IMR-90 (cell line): ENCODE results near the gene ZMAT5. TPM values are rescaled to one million over a fixed set of nuclear protein-coding genes. Genes with fewer than 3 reads are reported as not detected.

ENCODE experiments used
- ATAC-seq: fragments of 200-7000 bp; cut with Tn5 transposase; 2 replicates; pipeline ENCODE4 v1.9.1; 2020; ENCODE audit warnings: low read depth, mild to moderate bottlenecking, moderate library complexity
- BruUV-seq: library from RNA; stranded (reverse); fragments of 400-500 nt; replicated peaks from 2 replicates; lab custom pipeline; 2021; lab: Mats Ljungman, UMichigan
- CTCF ChIA-PET: fragments of 300-600 bp; formaldehyde crosslinking; extraction: SDS; loops from one replicate; lab custom pipeline; 2021; ENCODE audit warnings: antibody characterized with exemption; lab: Yijun Ruan, JAX
- POLR2A ChIA-PET: fragments of 300-600 bp; sonication (Branson Sonifier 250); formaldehyde crosslinking; loops from one replicate; lab custom pipeline; 2022; ENCODE audit warnings: antibody characterized with exemption; ENCODE audit not compliant: unreplicated experiment; lab: Charles Lee
- DNase-seq: peaks from one replicate; pipeline ENCODE4 v3.0.0; 2013
- H2AFZ ChIP-seq: replicated peaks from 2 replicates; pipeline ENCODE3; 2013; ENCODE audit warnings: low read length, mild to moderate bottlenecking; ENCODE audit not compliant: poor library complexity
- H2AK5ac ChIP-seq: 2 replicates; pipeline ENCODE4 v1.6.1; 2013; ENCODE audit warnings: low read depth, low read length, inconsistent platforms
- H2AK9ac ChIP-seq: replicated peaks from 2 replicates; pipeline ENCODE3; 2013; ENCODE audit warnings: mild to moderate bottlenecking, low read depth, low read length, moderate library complexity; ENCODE audit not compliant: poor library complexity
- H2BK120ac ChIP-seq: 2 replicates; pipeline ENCODE4 v1.6.1; 2013; ENCODE audit warnings: low read depth, low read length, inconsistent platforms
- H2BK15ac ChIP-seq: 3 replicates; pipeline ENCODE4 v1.6.1; 2013; ENCODE audit warnings: low read depth, low read length, inconsistent platforms
- H2BK20ac ChIP-seq: 2 replicates; pipeline ENCODE4 v1.6.1; 2013; ENCODE audit warnings: low read depth, mild to moderate bottlenecking, inconsistent platforms, low read length, moderate library complexity
- H2BK5ac ChIP-seq: 2 replicates; pipeline ENCODE4 v1.6.1; 2013; ENCODE audit warnings: mild to moderate bottlenecking, low read depth, low read length, inconsistent platforms; ENCODE audit not compliant: poor library complexity, severe bottlenecking
- H3K14ac ChIP-seq: replicated peaks from 2 replicates; pipeline ENCODE4 v1.6.1; 2013; ENCODE audit warnings: low read depth, low read length, inconsistent platforms
- H3K18ac ChIP-seq: 2 replicates; pipeline ENCODE4 v1.6.1; 2013; ENCODE audit warnings: low read depth, low read length, control low read depth
- H3K23ac ChIP-seq: 2 replicates; pipeline ENCODE4 v1.6.1; 2013; ENCODE audit warnings: low read depth, low read length, inconsistent platforms
- H3K27ac ChIP-seq: 2 replicates; pipeline ENCODE4 v1.5.1; 2013; ENCODE audit warnings: mild to moderate bottlenecking, control low read depth, low read length; ENCODE audit not compliant: insufficient read depth
- H3K27me3 ChIP-seq: 2 replicates; pipeline ENCODE4 v1.6.1; 2013; ENCODE audit warnings: low read length; ENCODE audit not compliant: control insufficient read depth, insufficient read depth
- H3K36me3 ChIP-seq: 2 replicates; pipeline ENCODE4 v1.6.1; 2013; ENCODE audit warnings: low read length, mixed read lengths; ENCODE audit not compliant: control insufficient read depth, insufficient read depth
- H3K4ac ChIP-seq: 2 replicates; pipeline ENCODE4 v1.6.1; 2013; ENCODE audit warnings: low read depth, low read length, inconsistent platforms
- H3K4me1 ChIP-seq: 2 replicates; pipeline ENCODE4 v1.6.1; 2013; ENCODE audit warnings: low read length, mixed read lengths; ENCODE audit not compliant: control insufficient read depth, insufficient read depth
- H3K4me2 ChIP-seq: 2 replicates; pipeline ENCODE4 v1.6.1; 2013; ENCODE audit warnings: low read depth, mild to moderate bottlenecking, control low read depth, low read length, moderate library complexity
- H3K4me3 ChIP-seq: 2 replicates; pipeline ENCODE4 v1.5.1; 2013; ENCODE audit warnings: low read depth, mild to moderate bottlenecking, control low read depth, low read length, moderate library complexity; ENCODE audit not compliant: insufficient read depth
- H3K56ac ChIP-seq: 2 replicates; pipeline ENCODE4 v1.6.1; 2013; ENCODE audit warnings: low read length, inconsistent platforms; ENCODE audit not compliant: insufficient read depth; ENCODE audit errors: extremely low read depth
- H3K79me1 ChIP-seq, 2 experiments: 2 replicates each; pipeline ENCODE4 v1.6.1; 2013; ENCODE audit warnings: low read length in 2 of 2, inconsistent platforms in 1 of 2, low read depth in 1 of 2
- H3K9ac ChIP-seq: 2 replicates; pipeline ENCODE4 v1.6.1; 2013; ENCODE audit warnings: low read depth, low read length, control low read depth
- H3K9me1 ChIP-seq: 2 replicates; pipeline ENCODE4 v1.6.1; 2013; ENCODE audit warnings: low read length, inconsistent platforms; ENCODE audit not compliant: insufficient read depth
- H3K9me3 ChIP-seq: 2 replicates; pipeline ENCODE4 v1.6.1; 2013; ENCODE audit warnings: low read length; ENCODE audit not compliant: control insufficient read depth, insufficient read depth
- H4K20me1 ChIP-seq: 2 replicates; pipeline ENCODE4 v1.6.1; 2013; ENCODE audit warnings: low read length, inconsistent platforms; ENCODE audit not compliant: insufficient read depth
- H4K5ac ChIP-seq: 2 replicates; pipeline ENCODE4 v1.6.1; 2013; ENCODE audit warnings: mild to moderate bottlenecking, low read depth, low read length, control low read depth
- H4K8ac ChIP-seq, 2 experiments: 2 replicates each; pipeline ENCODE4 v1.6.1; 2013; ENCODE audit warnings: low read depth in 2 of 2, low read length in 2 of 2, control low read depth in 1 of 2, inconsistent platforms in 1 of 2
- H4K91ac ChIP-seq: 2 replicates; pipeline ENCODE4 v1.6.1; 2013; ENCODE audit warnings: low read depth, low read length, inconsistent platforms; ENCODE audit not compliant: insufficient read depth
- BHLHE40 ChIP-seq: fragments of 150-350 bp; IDR thresholded peaks from 2 replicates; pipeline ENCODE4 v1.6.1; 2016; ENCODE audit warnings: mild to moderate bottlenecking, low read depth, low read length
- CEBPB ChIP-seq: IDR thresholded peaks from 2 replicates; pipeline ENCODE4 v1.6.1; 2012; ENCODE audit warnings: low read depth, low read length, improper control_type of control experiment
- CHD1 ChIP-seq: IDR thresholded peaks from 2 replicates; pipeline ENCODE4 v1.6.1; 2012; ENCODE audit warnings: low read depth, low read length, improper control_type of control experiment
- FOS ChIP-seq: fragments of 150-350 bp; IDR thresholded peaks from 2 replicates; pipeline ENCODE4 v1.6.1; 2016; ENCODE audit warnings: low read depth, low read length
- MAZ ChIP-seq: IDR thresholded peaks from 2 replicates; pipeline ENCODE4 v1.6.1; 2012; ENCODE audit warnings: low read depth, mild to moderate bottlenecking, low read length, improper control_type of control experiment, moderate library complexity, borderline replicate concordance
- MXI1 ChIP-seq: IDR thresholded peaks from 2 replicates; pipeline ENCODE4 v1.6.1; 2012; ENCODE audit warnings: low read depth, mild to moderate bottlenecking, low read length, moderate library complexity, borderline replicate concordance
- NFE2L2 ChIP-seq: fragments of 150-350 bp; IDR thresholded peaks from 2 replicates; pipeline ENCODE4 v1.6.1; 2016; ENCODE audit warnings: low read depth, mild to moderate bottlenecking, low read length
- RCOR1 ChIP-seq: IDR thresholded peaks from 2 replicates; pipeline ENCODE4 v1.6.1; 2012; ENCODE audit warnings: mild to moderate bottlenecking, low read length, improper control_type of control experiment; ENCODE audit not compliant: insufficient replicate concordance
- RFX5 ChIP-seq: IDR thresholded peaks from 2 replicates; pipeline ENCODE4 v1.8.0; 2012; ENCODE audit warnings: low read depth, mild to moderate bottlenecking, low read length, moderate library complexity
- SMC3 ChIP-seq: fragments of 150-350 bp; IDR thresholded peaks from 2 replicates; pipeline ENCODE4 v1.6.1; 2016; ENCODE audit warnings: low read depth, mild to moderate bottlenecking, antibody characterized with exemption, low read length, moderate library complexity
- WGBS, 2 experiments: methylation state at CpG; one replicate each; pipeline versions ENCODE4 v1.1.5 to v1.1.7; 2013; ENCODE audit warnings: missing lambda C conversion rate in 2 of 2; ENCODE audit not compliant: insufficient read length in 1 of 2; ENCODE audit errors: extremely low coverage in 2 of 2; 5-methylcytosine and 5-hydroxymethylcytosine counted together
- dilution Hi-C: fragments of 300-500 bp; cut with HindIII; formaldehyde crosslinking; loops from one replicate; pipeline ENCODE4 v1.14.3; 2018; ENCODE audit warnings: low sequenced_read_pairs; ENCODE audit not compliant: unreplicated experiment
- in situ Hi-C: fragments of 300-500 bp; cut with MboI; formaldehyde crosslinking; loops from 3 replicates; pipeline ENCODE4 v1.14.3; 2019; ENCODE audit warnings: low sequenced_read_pairs, inconsistent platforms, mixed read lengths
- intact Hi-C: fragments of 100-400 bp; cut with micrococcal nuclease; formaldehyde crosslinking; loops from 2 replicates; pipeline ENCODE4 v1.10.0; 2022
- polyA plus RNA-seq, 3 experiments: library from polyadenylated mRNA; depleted of rRNA; stranded (reverse); fragments of >200 nt; gene quantifications; 2 replicates each; pipeline ENCODE4 v1.2.3, GENCODE V29; 2012; ENCODE audit warnings: low replicate concordance in 1 of 3
- total RNA-seq: library from RNA; depleted of rRNA; stranded (reverse); fragments of >200 nt; gene quantifications from 2 replicates; pipeline ENCODE4 v1.2.3, GENCODE V29; 2012
- TF ChIP-seq, protein P1 (sequence below): fragments of 150-350 bp; IDR thresholded peaks from 2 replicates; pipeline ENCODE4 v1.6.1; 2017; ENCODE audit warnings: mild to moderate bottlenecking, antibody characterized with exemption, low read length, low read depth
- TF ChIP-seq, protein P2 (sequence below): conservative IDR thresholded peaks from 2 replicates; pipeline ENCODE4 v1.5.1; 2012; ENCODE audit warnings: mild to moderate bottlenecking, low read depth, low read length, improper control_type of control experiment

Gene ZMAT5
- total and polyA plus RNA-seq, 2 of the 4 experiments (the other 2 are of a cell fraction) = 21.7 to 31.8 TPM

DNA sequence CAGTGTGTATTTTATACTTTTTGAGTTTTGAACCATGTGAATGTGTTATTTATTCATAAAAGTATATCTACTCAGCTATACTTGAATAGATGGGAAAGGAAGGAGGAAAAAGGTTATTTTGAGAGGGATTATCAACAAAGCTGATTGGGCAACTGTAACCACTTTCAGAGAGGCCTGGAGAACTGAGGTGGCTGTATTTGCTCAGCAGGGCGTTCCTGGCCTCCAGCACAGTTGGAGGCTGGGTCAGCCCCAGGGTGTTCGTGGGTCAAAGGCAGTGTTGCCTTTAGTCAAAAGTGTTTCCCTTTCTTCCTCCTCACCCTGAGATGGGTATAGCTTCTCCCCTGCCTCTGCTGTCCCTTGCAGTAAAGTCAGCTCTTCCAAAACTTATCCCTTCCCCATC lies 44.6 kb upstream of the ZMAT5 start:
- Histone ChIP-seq H3K9me3 (no peaks in the 10 kb centered on the region), H4K20me1 (no peaks in the 10 kb centered on the region), H3K4ac (no peak overlapping the region), H3K27ac (no peak overlapping the region), H3K4me1 (peaks cover 1% of the 10 kb centered on the region; the same call in 1 of the 2 replicates), H3K36me3 (peaks cover 57% of the 10 kb centered on the region), H2BK15ac (no peak overlapping the region), H2AFZ (no peak overlapping the region), H3K4me3 (no peak overlapping the region), H4K8ac (no peak overlapping the region), H3K27me3 (no peaks in the 10 kb centered on the region), H3K9me1 (no peaks in the 10 kb centered on the region), H4K91ac (no peak overlapping the region), H3K23ac (no peak overlapping the region), H3K14ac (no peak overlapping the region), H3K79me1 (no peaks in the 10 kb centered on the region; a peak in 1 of 4 replicates), H3K9ac (no peak overlapping the region), H2BK20ac (no peak overlapping the region), H2BK120ac (no peak overlapping the region), H4K5ac (no peak overlapping the region), H3K4me2 (no peak overlapping the region), H3K56ac (no peak overlapping the region), H2BK5ac (no peak overlapping the region), H3K18ac (no peak overlapping the region), H2AK5ac (no peak overlapping the region), H2AK9ac (no peak overlapping the region)
- ATAC-seq (no peak), DNase-seq (no peak)
- TF ChIP-seq CEBPB (no peak), MXI1 (no peak), SMC3 (no peak), BHLHE40 (no peak), MAZ (no peak), CHD1 (no peak), NFE2L2 (no peak), RFX5 (no peak), RCOR1 (no peak), FOS (no peak)
- TF ChIP-seq, protein P1, sequence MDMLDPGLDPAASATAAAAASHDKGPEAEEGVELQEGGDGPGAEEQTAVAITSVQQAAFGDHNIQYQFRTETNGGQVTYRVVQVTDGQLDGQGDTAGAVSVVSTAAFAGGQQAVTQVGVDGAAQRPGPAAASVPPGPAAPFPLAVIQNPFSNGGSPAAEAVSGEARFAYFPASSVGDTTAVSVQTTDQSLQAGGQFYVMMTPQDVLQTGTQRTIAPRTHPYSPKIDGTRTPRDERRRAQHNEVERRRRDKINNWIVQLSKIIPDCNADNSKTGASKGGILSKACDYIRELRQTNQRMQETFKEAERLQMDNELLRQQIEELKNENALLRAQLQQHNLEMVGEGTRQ = no peak
- TF ChIP-seq, protein P2, sequence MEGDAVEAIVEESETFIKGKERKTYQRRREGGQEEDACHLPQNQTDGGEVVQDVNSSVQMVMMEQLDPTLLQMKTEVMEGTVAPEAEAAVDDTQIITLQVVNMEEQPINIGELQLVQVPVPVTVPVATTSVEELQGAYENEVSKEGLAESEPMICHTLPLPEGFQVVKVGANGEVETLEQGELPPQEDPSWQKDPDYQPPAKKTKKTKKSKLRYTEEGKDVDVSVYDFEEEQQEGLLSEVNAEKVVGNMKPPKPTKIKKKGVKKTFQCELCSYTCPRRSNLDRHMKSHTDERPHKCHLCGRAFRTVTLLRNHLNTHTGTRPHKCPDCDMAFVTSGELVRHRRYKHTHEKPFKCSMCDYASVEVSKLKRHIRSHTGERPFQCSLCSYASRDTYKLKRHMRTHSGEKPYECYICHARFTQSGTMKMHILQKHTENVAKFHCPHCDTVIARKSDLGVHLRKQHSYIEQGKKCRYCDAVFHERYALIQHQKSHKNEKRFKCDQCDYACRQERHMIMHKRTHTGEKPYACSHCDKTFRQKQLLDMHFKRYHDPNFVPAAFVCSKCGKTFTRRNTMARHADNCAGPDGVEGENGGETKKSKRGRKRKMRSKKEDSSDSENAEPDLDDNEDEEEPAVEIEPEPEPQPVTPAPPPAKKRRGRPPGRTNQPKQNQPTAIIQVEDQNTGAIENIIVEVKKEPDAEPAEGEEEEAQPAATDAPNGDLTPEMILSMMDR = no peak
- 80% methylated on average over 1 of the region's 2 CpGs; no CpG with 5 or more reads in 1 of the 2 experiments for WGBS, 2 experiments
- ChIA-PET CTCF (no interaction called here), POLR2A (no interaction called here)
- in situ Hi-C loops (no loop called here), dilution Hi-C loops (no loop called here), intact Hi-C loops (no loop called here)
- BruUV-seq = no TSS peak
